BLaER1 (cell line): ENCODE data around the gene FXYD1.

Experiments used
- H3K27ac ChIP-seq: shearing (Covaris generic); formaldehyde crosslinking; 2 replicates; pipeline ENCODE4 v1.8.1; 2022
- H3K27me3 ChIP-seq: shearing (Covaris generic); formaldehyde crosslinking; 2 replicates; pipeline ENCODE4 v1.8.1; 2022
- H3K36me3 ChIP-seq: shearing (Covaris generic); formaldehyde crosslinking; 2 replicates; pipeline ENCODE4 v1.8.1; 2022
- H3K4me1 ChIP-seq: shearing (Covaris generic); formaldehyde crosslinking; 2 replicates; pipeline ENCODE4 v1.8.1; 2022
- H3K4me2 ChIP-seq: shearing (Covaris generic); formaldehyde crosslinking; 2 replicates; pipeline ENCODE4 v1.8.1; 2022
- H3K4me3 ChIP-seq: shearing (Covaris generic); formaldehyde crosslinking; 2 replicates; pipeline ENCODE4 v1.8.1; 2022
- H3K9ac ChIP-seq: shearing (Covaris generic); formaldehyde crosslinking; 2 replicates; pipeline ENCODE4 v1.8.1; 2022
- H3K9me3 ChIP-seq: shearing (Covaris generic); formaldehyde crosslinking; 2 replicates; pipeline ENCODE4 v1.8.1; 2022
- H4K20me1 ChIP-seq: shearing (Covaris generic); formaldehyde crosslinking; 2 replicates; pipeline ENCODE4 v1.8.1; 2022
- Cebpa-rat ChIP-seq: shearing (Covaris generic); IDR thresholded peaks from 2 replicates; pipeline ENCODE4 v1.8.1; 2022

Gene FXYD1

GRCh38 chr19:35167251-35168119, 28.9 kb downstream of the FXYD1 start:
- TF ChIP-seq Cebpa-rat, result no peak
- H3K36me3 ChIP-seq, result peaks cover 97% of the 10 kb centered on the region
- no peak overlapping the region for H3K4me3 ChIP-seq

GRCh38 chr19:35168196-35168595, 29.6 kb downstream of the FXYD1 start:
- peaks cover 10% of the 10 kb centered on the region for H3K4me1 ChIP-seq
- no peak for TF ChIP-seq Cebpa-rat
- peaks cover 35% of the 10 kb centered on the region for H3K9me3 ChIP-seq
- no peaks in the 10 kb centered on the region for H3K27me3 ChIP-seq
- H4K20me1 ChIP-seq, result no peaks in the 10 kb centered on the region
- no peak overlapping the region for H3K9ac ChIP-seq
- no peak overlapping the region for H3K27ac ChIP-seq
- peaks cover 97% of the 10 kb centered on the region for H3K36me3 ChIP-seq
- H3K4me2 ChIP-seq, result no peak overlapping the region
- H3K4me3 ChIP-seq, result no peak overlapping the region

More at GRCh38 chr19:35167251-35168119, 28.9 kb downstream of the FXYD1 start:
- Histone ChIP-seq H3K27ac (no peak overlapping the region), H3K9ac (peak overlapping the region; percentile 23; the same call in 1 of the 2 replicates), H3K4me2 (peak overlapping the region; percentile 22; the same call in 1 of the 2 replicates), H3K9me3 (peaks cover 42% of the 10 kb centered on the region), H4K20me1 (no peaks in the 10 kb centered on the region), H3K27me3 (no peaks in the 10 kb centered on the region), H3K4me1 (peaks cover 10% of the 10 kb centered on the region)

GRCh38 chr19:35169221-35169995, 30.8 kb downstream of the FXYD1 start:
- Histone ChIP-seq H3K27ac (no peak overlapping the region), H3K4me3 (no peak overlapping the region), H3K4me1 (peaks cover 10% of the 10 kb centered on the region), H3K27me3 (no peaks in the 10 kb centered on the region), H3K4me2 (no peak overlapping the region), H4K20me1 (no peaks in the 10 kb centered on the region), H3K36me3 (peaks cover 85% of the 10 kb centered on the region), H3K9ac (no peak overlapping the region), H3K9me3 (peaks cover 23% of the 10 kb centered on the region)
- TF ChIP-seq Cebpa-rat, result no peak

GRCh38 chr19:35170359-35171061, 31.9 kb downstream of the FXYD1 start:
- no peak overlapping the region for H3K4me3 ChIP-seq
- H3K27ac ChIP-seq, result no peak overlapping the region
- no peaks in the 10 kb centered on the region for H4K20me1 ChIP-seq
- TF ChIP-seq Cebpa-rat, result no peak
- H3K27me3 ChIP-seq, result no peaks in the 10 kb centered on the region
- H3K9me3 ChIP-seq, result peaks cover 12% of the 10 kb centered on the region
- H3K36me3 ChIP-seq, result peaks cover 74% of the 10 kb centered on the region
- no peak overlapping the region for H3K9ac ChIP-seq
- peaks cover 10% of the 10 kb centered on the region for H3K4me1 ChIP-seq
- no peak overlapping the region for H3K4me2 ChIP-seq

GRCh38 chr19:35171730-35172129, 33.1 kb downstream of the FXYD1 start:
- Histone ChIP-seq H3K36me3 (peaks cover 62% of the 10 kb centered on the region), H3K27ac (no peak overlapping the region), H3K4me1 (peaks cover 7% of the 10 kb centered on the region)

GRCh38 chr19:35174226-35174625, 35.6 kb downstream of the FXYD1 start:
- no peaks in the 10 kb centered on the region for H3K4me1 ChIP-seq
- no peaks in the 10 kb centered on the region for H4K20me1 ChIP-seq
- TF ChIP-seq Cebpa-rat, result no peak
- H3K4me3 ChIP-seq, result no peak overlapping the region
- H3K27ac ChIP-seq, result no peak overlapping the region
- H3K9me3 ChIP-seq, result peaks cover 9% of the 10 kb centered on the region
- H3K4me2 ChIP-seq, result no peak overlapping the region
- no peaks in the 10 kb centered on the region for H3K27me3 ChIP-seq
- H3K9ac ChIP-seq, result no peak overlapping the region
- H3K36me3 ChIP-seq, result peaks cover 37% of the 10 kb centered on the region

More at GRCh38 chr19:35171730-35172129, 33.1 kb downstream of the FXYD1 start:
- no peak overlapping the region for H3K4me3 ChIP-seq
- no peaks in the 10 kb centered on the region for H4K20me1 ChIP-seq
- H3K9me3 ChIP-seq, result no peaks in the 10 kb centered on the region
- no peak overlapping the region for H3K9ac ChIP-seq
- no peak for TF ChIP-seq Cebpa-rat
- H3K27me3 ChIP-seq, result no peaks in the 10 kb centered on the region
- H3K4me2 ChIP-seq, result no peak overlapping the region

- Histone ChIP-seq H3K27ac (no peak overlapping the region), H3K4me2 (no peak overlapping the region), H3K36me3 (peaks cover 20% of the 10 kb centered on the region), H4K20me1 (no peaks in the 10 kb centered on the region), H3K4me3 (no peak overlapping the region), H3K9me3 (peaks cover 9% of the 10 kb centered on the region), H3K27me3 (no peaks in the 10 kb centered on the region), H3K9ac (no peak overlapping the region), H3K4me1 (peaks cover 7% of the 10 kb centered on the region)
- TF ChIP-seq Cebpa-rat, result no peak
Measured at GRCh38 chr19:35176181-35176570, 37.6 kb downstream of the FXYD1 start.

- peaks cover 7% of the 10 kb centered on the region for H3K4me1 ChIP-seq
- H3K9me3 ChIP-seq, result peaks cover 9% of the 10 kb centered on the region
- H3K27me3 ChIP-seq, result no peaks in the 10 kb centered on the region
- H4K20me1 ChIP-seq, result no peaks in the 10 kb centered on the region
- TF ChIP-seq Cebpa-rat, result no peak
- no peak overlapping the region for H3K27ac ChIP-seq
- H3K4me3 ChIP-seq, result no peak overlapping the region
- no peak overlapping the region for H3K9ac ChIP-seq
- H3K36me3 ChIP-seq, result peaks cover 5% of the 10 kb centered on the region
- H3K4me2 ChIP-seq, result no peak overlapping the region
Measured at GRCh38 chr19:35177377-35178274, 39.0 kb downstream of the FXYD1 start.

- H3K27me3 ChIP-seq, result no peaks in the 10 kb centered on the region
- H3K4me2 ChIP-seq, result no peak overlapping the region
- H4K20me1 ChIP-seq, result no peaks in the 10 kb centered on the region
- H3K9ac ChIP-seq, result no peak overlapping the region
- H3K27ac ChIP-seq, result no peak overlapping the region
- peaks cover 7% of the 10 kb centered on the region for H3K4me1 ChIP-seq
- no peak for TF ChIP-seq Cebpa-rat
- no peak overlapping the region for H3K4me3 ChIP-seq
- H3K9me3 ChIP-seq, result peaks cover 9% of the 10 kb centered on the region
- no peaks in the 10 kb centered on the region for H3K36me3 ChIP-seq
Measured at GRCh38 chr19:35178701-35179100, 40.1 kb downstream of the FXYD1 start.
